Activated CD8-positive, alpha-beta memory T cell treated with anti-CD3 and anti-CD28 coated beads, Interleukin-2, amount 50 U/mL, for 48 hours (primary cell): ENCODE data around the gene CCDC107.
A peak's percentile ranks its signal among the peaks of the same experiment; 100 is the strongest.

ENCODE experiments used
- DNase-seq: peaks from one replicate; pipeline ENCODE4 v3.0.0-alpha.2; 2020

Gene CCDC107

DNA sequence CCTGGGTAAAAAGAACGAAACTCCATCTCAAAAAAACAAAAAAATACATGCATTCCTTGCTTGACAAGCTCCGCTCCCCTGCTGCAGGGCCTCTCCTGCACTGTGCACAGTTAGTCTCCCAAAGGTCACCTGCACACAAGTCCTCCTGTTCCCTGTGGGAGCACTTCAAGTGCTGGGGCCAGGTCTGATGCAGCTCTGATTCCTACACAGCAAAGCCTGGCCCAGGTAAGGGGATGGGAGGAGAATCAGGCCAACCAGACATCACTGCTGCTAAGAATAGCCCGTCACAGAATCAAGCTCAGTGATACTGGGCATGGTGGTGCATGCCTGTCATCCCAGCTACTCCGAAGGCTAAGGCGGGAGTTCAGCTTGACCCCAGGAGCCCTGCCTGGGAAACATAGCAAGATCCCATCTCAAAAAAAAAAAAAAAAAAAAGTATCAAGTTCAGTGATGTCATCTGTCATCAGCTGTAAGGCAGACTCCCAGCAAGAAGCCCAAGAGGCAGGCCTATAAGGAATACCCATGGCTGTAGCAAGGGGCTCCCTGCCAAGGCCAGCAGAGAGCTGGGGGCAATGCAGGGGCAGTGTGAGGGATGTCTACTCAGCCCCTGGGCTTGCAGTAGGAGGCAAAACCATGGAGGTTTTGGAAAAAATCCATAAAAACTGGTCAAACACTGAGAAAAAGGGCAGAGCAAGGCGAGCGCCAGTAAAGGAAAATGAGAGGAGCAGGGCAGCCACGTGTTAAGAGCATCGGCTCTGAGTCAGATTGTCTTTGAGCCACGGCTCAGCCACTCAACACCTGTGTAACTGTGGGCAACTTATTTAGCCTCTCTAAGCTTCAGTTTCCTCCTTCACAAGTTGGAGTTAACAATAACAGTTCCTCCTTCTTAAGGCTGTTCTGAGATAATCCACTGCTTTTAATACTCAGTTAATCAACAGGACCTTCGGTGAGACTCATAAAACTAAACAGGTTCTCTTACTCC, 28.4 kb downstream of the CCDC107 start:
- DNase-seq = no peak

GRCh38 chr9:35687306-35687705, 29.2 kb downstream of the CCDC107 start:
- no peak for DNase-seq

- DNase-seq = no peak
Observed at GRCh38 chr9:35687972-35688557, 30.0 kb downstream of the CCDC107 start.

- no peak for DNase-seq
Observed at GRCh38 chr9:35688558-35689541, 30.8 kb downstream of the CCDC107 start.

- no peak for DNase-seq
Observed at GRCh38 chr9:35689542-35690293, 31.6 kb downstream of the CCDC107 start, which contains the start of gene TPM2. TSS of gene TPM2 (minus strand) at chr9:35689925. CDS start at chr9:35689817, 108 bp downstream.

GRCh38 chr9:35690294-35690613, 32.2 kb downstream of the CCDC107 start:
- no peak for DNase-seq

- peak; percentile 67 for DNase-seq
Observed at GRCh38 chr9:35690614-35691333, 32.7 kb downstream of the CCDC107 start.

DNA sequence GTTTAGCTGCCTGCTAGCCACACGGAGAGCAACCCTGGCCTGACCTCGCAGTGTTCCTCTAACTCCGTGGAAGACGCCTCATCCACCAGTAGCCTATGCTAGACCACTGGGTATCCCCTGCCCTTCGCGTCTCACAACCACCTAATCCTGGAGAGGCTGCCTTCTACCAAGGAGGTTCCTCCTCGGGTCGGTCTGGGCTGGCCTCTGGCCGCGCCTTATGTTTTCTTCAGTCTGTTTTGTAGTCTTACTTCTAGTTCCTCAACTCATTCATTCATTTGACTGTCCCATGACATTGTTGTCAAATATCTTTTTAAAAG, 33.2 kb downstream of the CCDC107 start:
- no peak for DNase-seq

DNA sequence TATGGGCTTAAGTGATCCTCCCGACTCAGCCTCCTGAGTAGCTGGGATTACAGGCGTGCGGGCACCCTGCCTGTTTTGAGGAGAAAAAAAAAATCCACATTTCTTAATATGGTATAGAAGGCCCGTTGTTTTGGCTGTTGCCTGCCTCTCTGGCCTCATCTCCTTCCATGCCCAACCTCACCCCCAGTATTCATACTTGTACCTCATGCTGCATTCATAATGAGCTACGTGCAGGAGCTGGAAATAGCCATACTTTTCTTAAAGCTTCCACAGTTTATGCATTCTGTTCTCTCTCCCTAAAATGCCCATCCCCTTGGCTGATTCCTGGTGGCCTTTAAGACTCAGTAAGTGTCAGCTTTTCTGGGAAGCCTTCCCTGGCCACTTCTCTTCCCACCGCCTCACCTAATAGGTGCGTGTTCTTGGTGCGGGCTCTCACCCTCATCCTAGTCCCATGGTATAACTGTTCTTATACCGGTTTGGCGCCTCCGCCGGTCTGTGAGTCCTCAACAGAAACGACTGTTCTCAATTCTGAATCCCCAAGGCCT, 33.7 kb downstream of the CCDC107 start:
- no peak for DNase-seq

DNA sequence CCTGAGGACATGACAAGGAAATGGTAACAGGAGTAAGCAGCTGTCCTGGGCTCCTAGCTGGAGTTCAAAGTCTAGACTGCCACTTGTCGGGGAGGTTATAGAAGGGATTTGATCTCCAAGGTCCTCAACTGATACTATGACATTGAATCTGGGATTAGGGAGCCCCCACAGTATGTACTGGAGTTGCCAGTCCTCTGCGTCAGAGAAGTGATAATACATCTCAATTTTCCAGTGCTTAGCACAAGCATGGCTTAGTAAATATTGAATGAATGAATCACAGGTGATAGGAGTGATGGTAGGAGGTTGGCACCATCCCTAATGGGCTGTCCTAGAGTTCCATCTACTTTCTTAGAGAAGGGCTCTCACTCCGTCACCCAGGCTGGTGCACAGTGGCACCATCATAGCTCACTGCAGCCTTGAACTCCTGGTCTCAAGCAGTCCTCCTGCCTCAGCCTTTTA, 37.9 kb downstream of the CCDC107 start:
- DNase-seq = no peak

GRCh38 chr9:35696520-35697215, 38.6 kb downstream of the CCDC107 start:
- DNase-seq = peak; percentile 73

- DNase-seq = no peak
Observed at GRCh38 chr9:35697486-35697885, 39.4 kb downstream of the CCDC107 start.

DNA sequence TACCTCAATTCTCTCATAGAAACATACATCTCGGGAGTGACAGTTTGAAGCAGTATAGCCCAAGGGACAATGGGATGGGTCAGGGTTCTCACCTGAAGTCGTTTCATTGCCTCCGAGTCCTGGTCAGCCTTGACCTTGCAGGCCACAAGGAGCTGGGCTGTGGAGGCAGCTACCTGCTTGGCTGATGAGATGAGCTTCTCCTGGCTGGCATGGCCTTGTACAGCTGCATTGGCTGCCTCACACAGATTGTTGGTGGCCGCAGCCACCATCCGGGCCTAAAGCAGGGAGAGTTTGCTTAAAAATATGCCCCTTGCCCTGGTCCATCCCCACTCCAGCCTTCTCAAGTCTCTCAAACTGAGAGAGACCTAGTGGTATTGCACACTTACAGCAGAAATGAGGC, 40.1 kb downstream of the CCDC107 start:
- no peak for DNase-seq

DNA sequence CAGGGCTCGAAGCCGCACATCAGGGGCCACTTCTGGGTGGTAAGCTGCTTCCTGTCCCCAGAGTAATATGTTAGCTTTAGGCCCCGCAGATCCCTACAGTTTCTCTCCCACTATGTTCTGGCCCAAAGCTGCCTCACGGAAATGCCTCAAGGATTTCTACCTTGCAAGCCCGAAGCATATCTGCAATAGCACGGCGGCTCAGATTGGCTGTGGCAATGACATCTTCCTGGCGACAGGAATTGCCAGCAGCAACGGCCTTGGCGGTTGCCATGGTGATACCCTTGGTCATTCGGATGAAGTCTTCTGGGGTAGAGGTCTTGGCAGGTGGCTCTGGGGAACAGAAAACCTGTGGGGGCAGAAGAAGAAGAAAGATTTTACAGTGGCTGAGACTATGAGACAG, 41.9 kb downstream of the CCDC107 start:
- no peak for DNase-seq

GRCh38 chr9:35700942-35701341, 42.9 kb downstream of the CCDC107 start:
- DNase-seq = no peak

DNA sequence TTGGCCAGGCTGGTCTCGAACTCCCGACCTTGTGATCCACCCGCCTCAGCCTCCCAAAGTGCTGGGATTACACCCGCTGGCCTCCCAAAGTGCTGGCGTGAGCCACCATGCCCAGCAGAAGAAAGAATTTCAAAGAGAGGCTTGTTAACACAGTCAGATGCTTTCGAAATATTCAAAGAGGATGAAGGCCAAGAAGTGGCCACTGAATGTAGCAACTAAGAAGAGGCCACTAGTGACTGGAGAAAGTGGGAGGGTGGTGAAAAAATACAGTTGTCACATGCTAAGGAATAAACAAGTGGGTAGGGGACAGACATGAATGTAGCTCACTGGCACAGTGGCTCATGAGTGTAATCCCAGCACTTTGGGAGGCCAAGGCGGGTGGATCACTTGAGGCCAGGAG, 44.6 kb downstream of the CCDC107 start:
- DNase-seq = no peak

- DNase-seq = no peak
Observed at GRCh38 chr9:35703906-35704672, 46.0 kb downstream of the CCDC107 start.

- no peak for DNase-seq
Observed at GRCh38 chr9:35705372-35705771, 47.3 kb downstream of the CCDC107 start.

- no peak for DNase-seq
Observed at GRCh38 chr9:35705836-35706430, 47.8 kb downstream of the CCDC107 start.

- DNase-seq = no peak
Observed at GRCh38 chr9:35706951-35707350, 48.9 kb downstream of the CCDC107 start.
